ENCODE measurements around the gene ACP5.
"Not testable (repeated sequence)": the region's sequence is repeated elsewhere in the genome, so short reads cannot be mapped to it uniquely, and the experiment has no call there.

Gene ACP5

DNA sequence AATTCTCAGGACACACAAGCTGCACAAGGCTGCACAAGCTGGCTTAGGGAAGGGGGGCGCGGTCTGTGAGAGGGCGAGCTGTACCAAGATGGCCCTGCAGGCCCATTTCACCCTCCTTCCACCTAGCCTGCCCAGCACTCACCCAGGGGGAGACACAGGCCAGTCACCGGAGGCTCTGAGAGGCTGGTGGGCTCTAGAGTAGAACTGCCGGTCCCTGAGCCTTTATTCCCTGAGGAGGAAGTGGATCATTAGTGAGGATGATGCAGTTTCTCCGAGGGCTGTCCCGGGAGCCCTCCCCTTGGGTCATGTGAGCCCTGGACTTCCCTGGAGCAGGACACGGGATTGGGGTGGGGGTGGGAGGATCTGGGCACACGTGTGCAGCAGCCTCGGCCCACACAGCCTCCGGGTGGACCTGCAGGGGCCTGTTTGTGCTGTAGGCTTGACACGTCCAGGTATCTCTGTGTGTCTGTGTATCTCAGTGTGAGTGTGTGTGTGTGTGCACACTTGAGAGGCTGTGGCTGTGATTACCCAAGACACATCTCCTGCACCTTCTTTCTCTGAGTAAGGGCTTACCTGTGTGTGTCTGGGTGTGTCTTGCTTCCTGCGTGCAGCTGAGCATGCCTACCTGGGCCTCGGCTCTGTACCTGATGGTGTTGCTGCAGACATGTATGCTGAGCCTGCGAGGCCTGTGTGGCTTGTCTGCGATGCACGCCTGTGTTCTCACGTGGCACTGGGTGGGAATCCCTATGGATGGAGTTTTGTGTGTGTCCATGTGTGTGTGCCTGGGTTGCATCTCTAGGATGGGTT lies at the start of gene ACP5:
TSS of gene ACP5 (minus strand) at position 195 of the 807 bp plus-strand sequence. CDS start 328 bp downstream, outside the sequence.
- Histone ChIP-seq H3K36me3 (ENCODE audit: control insufficient read depth, low read length) (no peaks in the 10 kb centered on the region), H3K4me2 (ENCODE audit: low read length) (no peak within 1 kb of the TSS), H3K4me1 (ENCODE audit: control insufficient read depth, low read length) (peaks cover 54% of the 10 kb centered on the region), H3K9me3 (ENCODE audit: control insufficient read depth, insufficient read depth, low read length) (no peaks in the 10 kb centered on the region), H3F3A (ENCODE audit: control insufficient read depth, insufficient read depth) (peaks cover 24% of the 10 kb centered on the region), H3K4me3 (ENCODE audit: low read length) (no peak within 1 kb of the TSS), H3K9me2 (replicated peaks; ENCODE audit: control insufficient read depth, low read length) (no peaks in the 10 kb centered on the region), H3K27ac (ENCODE audit: low read depth, low read length) (no peak within 1 kb of the TSS), H3K27me3 (ENCODE audit: control insufficient read depth, low read length) (no peaks in the 10 kb centered on the region), H4K20me1 (ENCODE audit: control insufficient read depth, insufficient read depth, low read depth, low read length) (no peaks in the 10 kb centered on the region), H3K79me2 (ENCODE audit: control insufficient read depth, low read length) (no peaks in the 10 kb centered on the region)
- TF ChIP-seq, protein P1, sequence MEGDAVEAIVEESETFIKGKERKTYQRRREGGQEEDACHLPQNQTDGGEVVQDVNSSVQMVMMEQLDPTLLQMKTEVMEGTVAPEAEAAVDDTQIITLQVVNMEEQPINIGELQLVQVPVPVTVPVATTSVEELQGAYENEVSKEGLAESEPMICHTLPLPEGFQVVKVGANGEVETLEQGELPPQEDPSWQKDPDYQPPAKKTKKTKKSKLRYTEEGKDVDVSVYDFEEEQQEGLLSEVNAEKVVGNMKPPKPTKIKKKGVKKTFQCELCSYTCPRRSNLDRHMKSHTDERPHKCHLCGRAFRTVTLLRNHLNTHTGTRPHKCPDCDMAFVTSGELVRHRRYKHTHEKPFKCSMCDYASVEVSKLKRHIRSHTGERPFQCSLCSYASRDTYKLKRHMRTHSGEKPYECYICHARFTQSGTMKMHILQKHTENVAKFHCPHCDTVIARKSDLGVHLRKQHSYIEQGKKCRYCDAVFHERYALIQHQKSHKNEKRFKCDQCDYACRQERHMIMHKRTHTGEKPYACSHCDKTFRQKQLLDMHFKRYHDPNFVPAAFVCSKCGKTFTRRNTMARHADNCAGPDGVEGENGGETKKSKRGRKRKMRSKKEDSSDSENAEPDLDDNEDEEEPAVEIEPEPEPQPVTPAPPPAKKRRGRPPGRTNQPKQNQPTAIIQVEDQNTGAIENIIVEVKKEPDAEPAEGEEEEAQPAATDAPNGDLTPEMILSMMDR (IDR thresholded peaks at IDR 0.05; ENCODE audit: low read depth, low read length, poor library complexity, severe bottlenecking): no peak
- no peak for TF ChIP-seq EZH2phosphoT487 (IDR thresholded peaks at IDR 0.05; ENCODE audit: borderline replicate concordance, low read length)

DNA sequence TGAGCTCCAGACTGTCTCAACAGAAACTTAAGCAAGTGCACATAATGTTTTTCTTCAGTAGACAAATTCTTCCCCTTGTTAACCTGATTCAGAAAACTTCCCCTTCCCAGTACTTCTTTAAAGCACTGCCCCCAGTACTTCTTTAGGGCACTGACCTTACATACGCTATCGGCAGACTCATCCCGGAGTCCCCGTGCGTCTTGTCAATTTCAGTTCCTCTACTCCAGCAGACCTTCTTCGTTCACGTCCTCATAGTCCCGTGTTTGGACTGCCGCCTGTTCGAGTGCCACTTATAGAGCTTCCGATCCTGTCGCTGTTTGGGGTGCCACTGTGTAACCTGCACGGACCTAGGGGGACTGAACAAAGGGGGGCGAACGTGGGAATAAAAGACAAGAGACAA lies 48.8 kb upstream of the ACP5 start:
- H3K36me3 ChIP-seq (ENCODE audit: control insufficient read depth, low read length): no peaks in the 10 kb centered on the region
- no peak for TF ChIP-seq EZH2phosphoT487 (IDR thresholded peaks at IDR 0.05; ENCODE audit: borderline replicate concordance, low read length)
- TF ChIP-seq, protein P1 (IDR thresholded peaks at IDR 0.05; ENCODE audit: low read depth, low read length, poor library complexity, severe bottlenecking): no peak
- H3K4me2 ChIP-seq (ENCODE audit: low read length): no peak overlapping the region
- H3K9me3 ChIP-seq (ENCODE audit: control insufficient read depth, insufficient read depth, low read length): no peaks in the 10 kb centered on the region
- no peaks in the 10 kb centered on the region for H3K79me2 ChIP-seq (ENCODE audit: control insufficient read depth, low read length)
- no peaks in the 10 kb centered on the region for H3K9me2 ChIP-seq (replicated peaks; ENCODE audit: control insufficient read depth, low read length)
- no peaks in the 10 kb centered on the region for H4K20me1 ChIP-seq (ENCODE audit: control insufficient read depth, insufficient read depth, low read depth, low read length)
- H3K4me1 ChIP-seq (ENCODE audit: control insufficient read depth, low read length): peaks cover 12% of the 10 kb centered on the region
- peaks cover 25% of the 10 kb centered on the region for H3K27me3 ChIP-seq (ENCODE audit: control insufficient read depth, low read length)
- H3F3A ChIP-seq (ENCODE audit: control insufficient read depth, insufficient read depth): no peaks in the 10 kb centered on the region
- H3K4me3 ChIP-seq (ENCODE audit: low read length): no peak overlapping the region
- H3K27ac ChIP-seq (ENCODE audit: low read depth, low read length): no peak overlapping the region

DNA sequence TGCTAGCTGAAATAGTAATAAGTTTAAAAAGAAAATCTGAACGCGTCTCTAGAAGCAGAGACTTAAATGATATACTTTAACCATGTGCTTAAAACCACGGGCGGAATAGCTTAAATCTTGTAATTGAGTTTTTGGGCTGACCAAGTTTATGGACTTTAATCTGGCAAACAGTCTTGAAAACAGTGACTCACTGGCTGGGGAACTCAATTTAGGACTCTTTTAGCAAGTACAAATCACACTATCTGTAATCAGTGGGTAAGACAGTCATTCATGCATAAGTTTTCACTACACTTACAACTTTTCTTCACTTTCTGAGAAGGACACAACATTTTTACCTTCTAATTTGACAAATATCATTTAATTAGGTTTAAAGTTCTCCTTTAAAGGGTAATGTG lies 46.6 kb upstream of the ACP5 start:
- Histone ChIP-seq H3K9me3 (ENCODE audit: control insufficient read depth, insufficient read depth, low read length) (no peaks in the 10 kb centered on the region), H4K20me1 (ENCODE audit: control insufficient read depth, insufficient read depth, low read depth, low read length) (no peaks in the 10 kb centered on the region), H3K9me2 (replicated peaks; ENCODE audit: control insufficient read depth, low read length) (no peaks in the 10 kb centered on the region), H3K4me3 (ENCODE audit: low read length) (no peak overlapping the region), H3F3A (ENCODE audit: control insufficient read depth, insufficient read depth) (no peaks in the 10 kb centered on the region), H3K4me2 (ENCODE audit: low read length) (peak overlapping the region; percentile 51; the same call in 1 of the 2 replicates), H3K36me3 (ENCODE audit: control insufficient read depth, low read length) (peaks cover 19% of the 10 kb centered on the region), H3K4me1 (ENCODE audit: control insufficient read depth, low read length) (peaks cover 12% of the 10 kb centered on the region), H3K27me3 (ENCODE audit: control insufficient read depth, low read length) (peaks cover 25% of the 10 kb centered on the region), H3K79me2 (ENCODE audit: control insufficient read depth, low read length) (no peaks in the 10 kb centered on the region), H3K27ac (ENCODE audit: low read depth, low read length) (no peak overlapping the region)
- no peak for TF ChIP-seq EZH2phosphoT487 (IDR thresholded peaks at IDR 0.05; ENCODE audit: borderline replicate concordance, low read length)
- TF ChIP-seq, protein P1 (IDR thresholded peaks at IDR 0.05; ENCODE audit: low read depth, low read length, poor library complexity, severe bottlenecking): no peak

DNA sequence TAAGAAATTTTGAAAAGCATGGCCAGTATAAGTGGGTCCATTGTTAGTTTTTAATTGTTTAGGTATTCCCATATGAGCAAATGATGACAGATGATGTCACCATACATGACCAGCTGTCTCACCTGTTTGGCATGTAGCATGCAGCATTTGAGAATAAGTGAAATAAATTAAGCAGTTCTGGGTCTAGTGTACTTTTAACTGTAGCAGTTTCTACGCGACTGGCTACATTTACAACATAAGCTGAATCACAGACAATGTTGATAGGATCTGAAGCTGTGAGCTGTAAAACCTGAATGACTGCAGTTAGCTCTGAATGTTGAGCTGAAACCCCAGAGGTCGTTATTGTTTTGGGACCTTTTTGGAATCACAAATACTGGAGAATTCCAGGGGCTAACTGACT lies 45.0 kb upstream of the ACP5 start:
- H3K9me2 ChIP-seq (replicated peaks; ENCODE audit: control insufficient read depth, low read length); H3K27ac ChIP-seq (ENCODE audit: low read depth, low read length); H3K9me3 ChIP-seq (ENCODE audit: control insufficient read depth, insufficient read depth, low read length); H3K4me3 ChIP-seq (ENCODE audit: low read length); H4K20me1 ChIP-seq (ENCODE audit: control insufficient read depth, insufficient read depth, low read depth, low read length); H3K79me2 ChIP-seq (ENCODE audit: control insufficient read depth, low read length); H3K4me2 ChIP-seq (ENCODE audit: low read length); H3F3A ChIP-seq (ENCODE audit: control insufficient read depth, insufficient read depth): not testable (repeated sequence)
- H3K36me3 ChIP-seq (ENCODE audit: control insufficient read depth, low read length): peaks cover 36% of the 10 kb centered on the region
- peaks cover 12% of the 10 kb centered on the region for H3K4me1 ChIP-seq (ENCODE audit: control insufficient read depth, low read length)
- peaks cover 25% of the 10 kb centered on the region for H3K27me3 ChIP-seq (ENCODE audit: control insufficient read depth, low read length)

Measured in DOHH2 (cell line).